ENCODE data around the gene A1BG.

DNA sequence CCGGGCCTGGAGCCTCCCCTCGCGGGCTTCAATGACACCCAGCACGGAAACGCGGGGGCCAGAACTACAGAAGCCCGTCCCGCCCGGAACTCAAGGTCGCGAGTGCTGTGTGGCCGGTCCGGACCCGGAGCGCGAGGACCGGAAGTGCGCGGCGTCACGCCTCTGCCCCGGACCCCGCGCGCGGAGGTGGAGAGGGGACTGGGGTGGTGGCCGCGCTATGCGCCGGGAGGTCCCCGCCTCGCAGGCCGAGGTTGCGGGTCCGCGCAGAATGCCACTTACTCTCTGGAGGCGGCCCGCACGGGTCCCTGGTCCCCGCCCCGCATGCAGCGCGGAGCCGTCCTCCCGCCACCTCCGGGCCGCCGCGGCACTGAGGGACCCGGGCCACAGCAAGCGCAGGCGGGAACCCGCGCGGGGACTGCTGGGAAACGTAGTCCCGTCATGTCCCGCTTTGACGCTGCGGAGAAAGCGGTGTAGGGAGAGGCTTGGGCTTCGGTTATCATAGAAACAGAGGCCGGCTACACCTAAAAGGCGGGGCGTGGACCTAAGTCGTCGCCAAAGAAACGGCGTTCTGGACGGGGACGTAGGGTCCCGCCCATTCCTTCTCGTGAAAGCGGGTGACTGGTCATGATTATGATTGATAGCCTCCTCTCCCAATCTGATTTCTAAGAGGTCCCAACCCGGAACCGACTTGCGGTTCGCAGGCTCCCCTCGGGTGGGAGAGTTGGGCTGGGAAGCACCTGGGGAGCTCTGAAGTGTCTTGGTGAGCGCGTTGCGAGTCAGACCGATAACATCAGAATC, 27.6 kb upstream of the A1BG start, which contains the start of gene ZNF837:
- TF ChIP-seq CTCF (IDR thresholded peaks at IDR 0.05) (peak in 2 of 5 experiments; percentile 55 to 75), POLR2A (IDR thresholded peaks at IDR 0.05) (peak; percentile 77 to 85), EP300 (IDR thresholded peaks at IDR 0.05) (peak; percentile 26 to 90)

All from tibial nerve (tissue), 4 donors.